HCT116 (cell line): ENCODE results near the gene ADAMTS3.

Experiments used
- CEBPB ChIP-seq: IDR thresholded peaks from 2 replicates; pipeline ENCODE4 v1.6.1; 2012; ENCODE audit warnings: low read depth
- EZH2 ChIP-seq: fragments of 200-600 bp; sonication (generic); IDR thresholded peaks from 2 replicates; pipeline ENCODE4 v1.6.1; 2017; ENCODE audit warnings: antibody characterized with exemption, mixed run types
- JUND ChIP-seq: IDR thresholded peaks from 2 replicates; pipeline ENCODE4 v1.6.1; 2012
- POLR2A ChIP-seq: IDR thresholded peaks from 2 replicates; pipeline ENCODE4 v1.7.0; 2011; ENCODE audit warnings: borderline replicate concordance; ENCODE audit not compliant: insufficient read depth, insufficient read length; ENCODE audit errors: extremely low read depth
- SIN3A ChIP-seq: IDR thresholded peaks from 2 replicates; pipeline ENCODE4 v1.6.1; 2012; ENCODE audit warnings: low read depth
- SP1 ChIP-seq: IDR thresholded peaks from 2 replicates; pipeline ENCODE4 v1.6.1; 2012; ENCODE audit warnings: low read depth
- TF ChIP-seq, protein P1 (sequence below), 3 experiments: fragments of 200-600 bp in 1 of 3; sonication (generic) in 1 of 3; IDR thresholded peaks in 2 of 3; conservative IDR thresholded peaks in 1 of 3; 2 replicates each; pipeline ENCODE4 v1.5.1; 2012 to 2017; ENCODE audit warnings: low read depth in 2 of 3, low read length in 2 of 3, antibody characterized with exemption in 1 of 3, borderline replicate concordance in 1 of 3, control low read depth in 1 of 3, mild to moderate bottlenecking in 1 of 3, mixed read lengths in 1 of 3, mixed run types in 1 of 3, moderate library complexity in 1 of 3; ENCODE audit not compliant: insufficient read depth in 1 of 3
- TF ChIP-seq, protein P2 (sequence below): IDR thresholded peaks from 2 replicates; pipeline ENCODE4 v1.6.1; 2011; ENCODE audit warnings: mild to moderate bottlenecking, low read length, moderate library complexity; ENCODE audit not compliant: insufficient replicate concordance; ENCODE audit errors: extremely low read depth
- TF ChIP-seq, protein P3 (sequence below): IDR thresholded peaks from 2 replicates; pipeline ENCODE4 v1.6.1; 2012

DNA sequence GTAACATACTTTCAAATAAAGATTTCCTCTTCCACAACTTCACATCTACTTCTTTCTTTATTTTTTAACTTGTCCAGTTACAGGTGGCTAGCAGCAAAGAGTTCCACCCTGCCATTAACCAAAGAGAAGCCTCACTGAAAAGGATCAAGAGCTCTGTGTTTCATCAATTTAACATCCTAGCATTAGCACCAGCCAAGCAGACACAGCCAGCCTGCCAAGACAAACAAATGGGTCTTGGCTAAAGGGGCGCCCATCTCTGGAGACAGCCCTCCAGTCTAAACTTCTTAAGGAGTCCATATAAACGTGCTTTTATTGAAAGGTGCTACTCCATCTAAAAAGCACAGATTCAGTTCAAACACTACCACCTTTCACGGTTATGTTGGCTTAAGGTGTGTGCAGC lies 105.3 kb downstream of the ADAMTS3 start:
- TF ChIP-seq, protein P1, sequence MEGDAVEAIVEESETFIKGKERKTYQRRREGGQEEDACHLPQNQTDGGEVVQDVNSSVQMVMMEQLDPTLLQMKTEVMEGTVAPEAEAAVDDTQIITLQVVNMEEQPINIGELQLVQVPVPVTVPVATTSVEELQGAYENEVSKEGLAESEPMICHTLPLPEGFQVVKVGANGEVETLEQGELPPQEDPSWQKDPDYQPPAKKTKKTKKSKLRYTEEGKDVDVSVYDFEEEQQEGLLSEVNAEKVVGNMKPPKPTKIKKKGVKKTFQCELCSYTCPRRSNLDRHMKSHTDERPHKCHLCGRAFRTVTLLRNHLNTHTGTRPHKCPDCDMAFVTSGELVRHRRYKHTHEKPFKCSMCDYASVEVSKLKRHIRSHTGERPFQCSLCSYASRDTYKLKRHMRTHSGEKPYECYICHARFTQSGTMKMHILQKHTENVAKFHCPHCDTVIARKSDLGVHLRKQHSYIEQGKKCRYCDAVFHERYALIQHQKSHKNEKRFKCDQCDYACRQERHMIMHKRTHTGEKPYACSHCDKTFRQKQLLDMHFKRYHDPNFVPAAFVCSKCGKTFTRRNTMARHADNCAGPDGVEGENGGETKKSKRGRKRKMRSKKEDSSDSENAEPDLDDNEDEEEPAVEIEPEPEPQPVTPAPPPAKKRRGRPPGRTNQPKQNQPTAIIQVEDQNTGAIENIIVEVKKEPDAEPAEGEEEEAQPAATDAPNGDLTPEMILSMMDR (IDR thresholded peaks at IDR 0.05 in 2 of 3, conservative IDR thresholded peaks at IDR 0.05 in 1 of 3; ENCODE audit: borderline replicate concordance in 1 of 3, insufficient read depth in 1 of 3, low read depth in 2 of 3, low read length in 2 of 3), result no peak
- TF ChIP-seq, protein P2, sequence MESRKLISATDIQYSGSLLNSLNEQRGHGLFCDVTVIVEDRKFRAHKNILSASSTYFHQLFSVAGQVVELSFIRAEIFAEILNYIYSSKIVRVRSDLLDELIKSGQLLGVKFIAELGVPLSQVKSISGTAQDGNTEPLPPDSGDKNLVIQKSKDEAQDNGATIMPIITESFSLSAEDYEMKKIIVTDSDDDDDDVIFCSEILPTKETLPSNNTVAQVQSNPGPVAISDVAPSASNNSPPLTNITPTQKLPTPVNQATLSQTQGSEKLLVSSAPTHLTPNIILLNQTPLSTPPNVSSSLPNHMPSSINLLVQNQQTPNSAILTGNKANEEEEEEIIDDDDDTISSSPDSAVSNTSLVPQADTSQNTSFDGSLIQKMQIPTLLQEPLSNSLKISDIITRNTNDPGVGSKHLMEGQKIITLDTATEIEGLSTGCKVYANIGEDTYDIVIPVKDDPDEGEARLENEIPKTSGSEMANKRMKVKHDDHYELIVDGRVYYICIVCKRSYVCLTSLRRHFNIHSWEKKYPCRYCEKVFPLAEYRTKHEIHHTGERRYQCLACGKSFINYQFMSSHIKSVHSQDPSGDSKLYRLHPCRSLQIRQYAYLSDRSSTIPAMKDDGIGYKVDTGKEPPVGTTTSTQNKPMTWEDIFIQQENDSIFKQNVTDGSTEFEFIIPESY, result no peak
- TF ChIP-seq, protein P3, sequence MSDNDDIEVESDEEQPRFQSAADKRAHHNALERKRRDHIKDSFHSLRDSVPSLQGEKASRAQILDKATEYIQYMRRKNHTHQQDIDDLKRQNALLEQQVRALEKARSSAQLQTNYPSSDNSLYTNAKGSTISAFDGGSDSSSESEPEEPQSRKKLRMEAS, result no peak
- TF ChIP-seq SP1, result no peak
- TF ChIP-seq EZH2, result no peak
- no peak for TF ChIP-seq CEBPB
- no peak for TF ChIP-seq SIN3A
- no peak for TF ChIP-seq POLR2A
- no peak for TF ChIP-seq JUND
